ENCODE data around the gene PIK3R3. TPM values are rescaled to one million over a fixed set of nuclear protein-coding genes. Genes with fewer than 3 reads are reported as not detected.

The PIK3R3 gene
- total RNA-seq, 2 donors from 2014 or later: 18.4 to 19.0 TPM

DNA sequence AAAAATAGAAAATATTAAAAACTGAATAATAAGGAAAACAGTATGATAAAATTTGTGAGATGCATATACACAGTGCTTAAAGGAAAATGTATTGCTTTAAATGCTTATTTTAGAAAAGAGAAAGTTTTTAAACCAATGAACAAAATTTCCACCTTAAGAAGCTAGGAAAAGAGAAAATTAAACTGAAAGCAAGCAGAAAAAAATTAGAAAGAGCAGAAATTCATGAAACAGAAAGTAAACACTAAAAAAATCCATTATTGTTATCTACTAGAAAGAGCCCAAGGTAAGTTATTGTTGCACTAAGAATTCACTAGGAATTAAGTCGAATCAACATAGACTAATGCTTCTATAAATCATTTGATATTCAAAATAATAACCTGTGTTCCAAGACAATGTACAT is 67.7 kb downstream of the PIK3R3 start:
- no peaks in the 10 kb centered on the region for H3K9me3 ChIP-seq (ENCODE audit: control insufficient read depth, low read length)
- no peak overlapping the region for H3K4me3 Mint-ChIP-seq
- H3K36me3 Mint-ChIP-seq (ENCODE audit: low read depth): peaks cover 35% of the 10 kb centered on the region
- H3K36me3 ChIP-seq (ENCODE audit: control insufficient read depth, insufficient read depth, low read length): peaks cover 36% of the 10 kb centered on the region
- no peaks in the 10 kb centered on the region for H3K9me3 Mint-ChIP-seq
- H3K27me3 ChIP-seq (ENCODE audit: control insufficient read depth, insufficient read depth, low read length, poor library complexity, severe bottlenecking): no peaks in the 10 kb centered on the region
- no peak for DNase-seq
- H3K9ac ChIP-seq (ENCODE audit: extremely low read depth, low read length, poor library complexity, severe bottlenecking): no peak overlapping the region
- no peaks in the 10 kb centered on the region for H3K27me3 Mint-ChIP-seq (ENCODE audit: insufficient read depth)
- TF ChIP-seq, protein P1, sequence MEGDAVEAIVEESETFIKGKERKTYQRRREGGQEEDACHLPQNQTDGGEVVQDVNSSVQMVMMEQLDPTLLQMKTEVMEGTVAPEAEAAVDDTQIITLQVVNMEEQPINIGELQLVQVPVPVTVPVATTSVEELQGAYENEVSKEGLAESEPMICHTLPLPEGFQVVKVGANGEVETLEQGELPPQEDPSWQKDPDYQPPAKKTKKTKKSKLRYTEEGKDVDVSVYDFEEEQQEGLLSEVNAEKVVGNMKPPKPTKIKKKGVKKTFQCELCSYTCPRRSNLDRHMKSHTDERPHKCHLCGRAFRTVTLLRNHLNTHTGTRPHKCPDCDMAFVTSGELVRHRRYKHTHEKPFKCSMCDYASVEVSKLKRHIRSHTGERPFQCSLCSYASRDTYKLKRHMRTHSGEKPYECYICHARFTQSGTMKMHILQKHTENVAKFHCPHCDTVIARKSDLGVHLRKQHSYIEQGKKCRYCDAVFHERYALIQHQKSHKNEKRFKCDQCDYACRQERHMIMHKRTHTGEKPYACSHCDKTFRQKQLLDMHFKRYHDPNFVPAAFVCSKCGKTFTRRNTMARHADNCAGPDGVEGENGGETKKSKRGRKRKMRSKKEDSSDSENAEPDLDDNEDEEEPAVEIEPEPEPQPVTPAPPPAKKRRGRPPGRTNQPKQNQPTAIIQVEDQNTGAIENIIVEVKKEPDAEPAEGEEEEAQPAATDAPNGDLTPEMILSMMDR (conservative IDR thresholded peaks at IDR 0.05): no peak
- no peaks in the 10 kb centered on the region for H3K4me1 ChIP-seq (ENCODE audit: control insufficient read depth, insufficient read depth, low read length)
- peaks cover 2% of the 10 kb centered on the region for H3K4me1 Mint-ChIP-seq
- H3K4me3 ChIP-seq (ENCODE audit: low read length): no peak overlapping the region
- no peak overlapping the region for H3K27ac ChIP-seq (ENCODE audit: low read depth, low read length)
- 100% methylated on average over 1 of the region's 1 CpG; no CpG with 5 or more reads in 1 of the 2 experiments for WGBS, 2 experiments (ENCODE audit: insufficient coverage in 1 of 2, insufficient read length in 1 of 2)
- no peak overlapping the region for H3K27ac Mint-ChIP-seq

- Histone ChIP-seq H3K36me3 (ENCODE audit: control insufficient read depth, insufficient read depth, low read length) (peaks cover 46% of the 10 kb centered on the region), H3K27me3 (ENCODE audit: control insufficient read depth, insufficient read depth, low read length, poor library complexity, severe bottlenecking) (no peaks in the 10 kb centered on the region), H3K9ac (ENCODE audit: extremely low read depth, low read length, poor library complexity, severe bottlenecking) (no peak overlapping the region), H3K27ac (ENCODE audit: low read depth, low read length) (no peak overlapping the region), H3K9me3 (ENCODE audit: control insufficient read depth, low read length) (peaks cover 17% of the 10 kb centered on the region), H3K4me3 (ENCODE audit: low read length) (no peak overlapping the region), H3K4me1 (ENCODE audit: control insufficient read depth, insufficient read depth, low read length) (no peaks in the 10 kb centered on the region)
- H3K9me3 Mint-ChIP-seq: peaks cover 9% of the 10 kb centered on the region
- TF ChIP-seq, protein P1 (conservative IDR thresholded peaks at IDR 0.05): no peak
- peaks cover 53% of the 10 kb centered on the region for H3K36me3 Mint-ChIP-seq (ENCODE audit: low read depth)
- no peak overlapping the region for H3K4me3 Mint-ChIP-seq
- no peak for DNase-seq
- 80 to 93% methylated on average over 2 to 3 of the region's 4 CpGs for WGBS, 2 experiments (ENCODE audit: insufficient coverage in 1 of 2, insufficient read length in 1 of 2)
- no peak overlapping the region for H3K27ac Mint-ChIP-seq
- H3K27me3 Mint-ChIP-seq (ENCODE audit: insufficient read depth): no peaks in the 10 kb centered on the region
- H3K4me1 Mint-ChIP-seq: peaks cover 2% of the 10 kb centered on the region
These were observed 69.6 kb downstream of the PIK3R3 start for GRCh38 chr1:46062651-46063319.

DNA sequence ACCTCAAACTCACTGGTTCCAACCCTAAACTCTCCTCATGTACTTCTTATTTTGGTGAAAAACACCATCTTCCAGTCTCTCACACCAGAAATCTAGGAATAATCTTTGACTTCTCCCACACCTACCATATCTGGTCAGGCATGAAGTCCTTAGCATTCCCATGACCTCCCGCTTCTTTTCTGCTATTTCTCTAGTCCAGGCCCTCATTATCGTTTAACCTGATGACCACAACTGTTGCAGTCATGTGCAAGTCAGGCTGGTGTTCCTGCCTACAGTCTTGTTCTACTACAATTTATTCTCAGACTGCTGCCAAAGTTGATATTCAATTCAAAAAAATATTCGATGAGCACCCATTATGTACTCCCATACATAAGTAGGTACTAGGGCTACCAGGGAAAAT is 71.3 kb downstream of the PIK3R3 start:
- H3K9ac ChIP-seq (ENCODE audit: extremely low read depth, low read length, poor library complexity, severe bottlenecking): no peak overlapping the region
- Mint-ChIP-seq H3K4me1 (peaks cover 2% of the 10 kb centered on the region), H3K27ac (no peak overlapping the region), H3K9me3 (peaks cover 14% of the 10 kb centered on the region), H3K36me3 (ENCODE audit: low read depth) (peaks cover 62% of the 10 kb centered on the region), H3K4me3 (no peak overlapping the region), H3K27me3 (ENCODE audit: insufficient read depth) (no peaks in the 10 kb centered on the region)
- no peaks in the 10 kb centered on the region for H3K27me3 ChIP-seq (ENCODE audit: control insufficient read depth, insufficient read depth, low read length, poor library complexity, severe bottlenecking)
- peaks cover 17% of the 10 kb centered on the region for H3K9me3 ChIP-seq (ENCODE audit: control insufficient read depth, low read length)
- H3K4me1 ChIP-seq (ENCODE audit: control insufficient read depth, insufficient read depth, low read length): no peaks in the 10 kb centered on the region
- TF ChIP-seq, protein P1 (conservative IDR thresholded peaks at IDR 0.05): no peak
- no peak overlapping the region for H3K27ac ChIP-seq (ENCODE audit: low read depth, low read length)
- DNase-seq: no peak
- WGBS, 2 experiments (ENCODE audit: insufficient coverage in 1 of 2, insufficient read length in 1 of 2): 64 to 67% methylated on average over 3 of the region's 3 CpGs
- no peak overlapping the region for H3K4me3 ChIP-seq (ENCODE audit: low read length)
- H3K36me3 ChIP-seq (ENCODE audit: control insufficient read depth, insufficient read depth, low read length): peaks cover 50% of the 10 kb centered on the region
